Measurements from ENCODE around the gene FADS2.

Gene FADS2

GRCh38 chr11:61779666-61780525 lies 48.2 kb upstream of the FADS2 start:
- H3K27ac ChIP-seq (ENCODE audit: low read length) = no peak overlapping the region
- H3K9ac ChIP-seq (ENCODE audit: low read length) = no peak overlapping the region
- no peak overlapping the region for H3K4me2 ChIP-seq (ENCODE audit: low read depth, low read length)
- no peak overlapping the region for H2AFZ ChIP-seq (ENCODE audit: low read length)
- no peak for DNase-seq
- H3K9me3 ChIP-seq (replicated peaks; ENCODE audit: insufficient read depth, low read length) = no peaks in the 10 kb centered on the region
- H3K36me3 ChIP-seq (replicated peaks; ENCODE audit: insufficient read depth, low read length) = no peaks in the 10 kb centered on the region
- TF ChIP-seq CTCF (IDR thresholded peaks at IDR 0.05; ENCODE audit: low read length) (no peak), EZH2 (optimal IDR thresholded peaks at IDR 0.05; ENCODE audit: low read depth, low read length) (no peak), EZH2phosphoT487 (IDR thresholded peaks at IDR 0.05; ENCODE audit: low read length) (no peak)
- no peak overlapping the region for H3K4me3 ChIP-seq (ENCODE audit: low read length)
- H3F3A ChIP-seq (ENCODE audit: insufficient read depth, low read length) = no peaks in the 10 kb centered on the region
- no peaks in the 10 kb centered on the region for H3K79me2 ChIP-seq (ENCODE audit: low read length)
- no peaks in the 10 kb centered on the region for H3K9me2 ChIP-seq (replicated peaks; ENCODE audit: insufficient read depth, low read length)
- no peaks in the 10 kb centered on the region for H3K4me1 ChIP-seq (ENCODE audit: low read length)
- H3K27me3 ChIP-seq (replicated peaks; ENCODE audit: insufficient read depth, low read length) = peaks cover 7% of the 10 kb centered on the region
- H4K20me1 ChIP-seq (ENCODE audit: insufficient read depth, low read length) = no peaks in the 10 kb centered on the region

DNA sequence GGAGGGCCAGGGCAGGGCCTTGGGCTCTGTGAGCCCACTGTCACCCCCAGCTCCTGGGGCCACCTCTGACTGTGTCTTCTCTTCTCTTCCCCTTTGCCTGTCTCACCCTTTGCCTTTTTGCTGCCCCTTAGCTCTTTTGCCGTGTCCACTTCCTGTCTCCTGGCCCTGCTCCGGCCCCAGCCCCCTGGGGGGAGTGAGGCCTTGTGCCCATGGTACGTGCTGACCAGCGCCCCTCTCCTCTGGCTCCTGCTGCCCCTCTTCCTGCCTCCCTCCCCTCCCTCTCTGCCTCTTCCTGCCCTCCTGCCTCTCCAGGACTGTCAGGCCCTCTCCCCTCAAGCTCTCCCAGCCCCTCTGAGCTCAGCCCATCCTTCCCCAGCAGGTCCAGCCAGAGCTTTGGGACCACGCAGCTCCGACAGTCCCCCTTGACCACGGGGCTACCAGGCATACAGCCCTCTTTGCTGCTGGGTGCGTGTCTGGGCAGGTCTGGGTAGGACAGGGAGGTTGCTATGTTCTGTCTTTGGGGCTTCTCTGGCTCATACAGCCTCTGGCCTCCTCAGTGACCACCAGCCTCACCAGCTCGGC lies 47.4 kb upstream of the FADS2 start:
- Histone ChIP-seq H3K4me3 (ENCODE audit: low read length) (no peak overlapping the region), H3K9ac (ENCODE audit: low read length) (no peak overlapping the region), H3K79me2 (ENCODE audit: low read length) (no peaks in the 10 kb centered on the region), H3F3A (ENCODE audit: insufficient read depth, low read length) (no peaks in the 10 kb centered on the region), H3K4me2 (ENCODE audit: low read depth, low read length) (no peak overlapping the region), H3K27ac (ENCODE audit: low read length) (no peak overlapping the region), H3K36me3 (replicated peaks; ENCODE audit: insufficient read depth, low read length) (no peaks in the 10 kb centered on the region), H4K20me1 (ENCODE audit: insufficient read depth, low read length) (no peaks in the 10 kb centered on the region), H3K27me3 (replicated peaks; ENCODE audit: insufficient read depth, low read length) (no peaks in the 10 kb centered on the region), H3K9me3 (replicated peaks; ENCODE audit: insufficient read depth, low read length) (no peaks in the 10 kb centered on the region), H3K9me2 (replicated peaks; ENCODE audit: insufficient read depth, low read length) (no peaks in the 10 kb centered on the region), H3K4me1 (ENCODE audit: low read length) (no peaks in the 10 kb centered on the region), H2AFZ (ENCODE audit: low read length) (no peak overlapping the region)
- DNase-seq = no peak
- no peak for TF ChIP-seq EZH2phosphoT487 (IDR thresholded peaks at IDR 0.05; ENCODE audit: low read length)
- no peak for TF ChIP-seq EZH2 (optimal IDR thresholded peaks at IDR 0.05; ENCODE audit: low read depth, low read length)

GRCh38 chr11:61781585-61781984 lies 46.5 kb upstream of the FADS2 start:
- TF ChIP-seq EZH2phosphoT487 (IDR thresholded peaks at IDR 0.05; ENCODE audit: low read length) (no peak), EZH2 (optimal IDR thresholded peaks at IDR 0.05; ENCODE audit: low read depth, low read length) (no peak), CTCF (IDR thresholded peaks at IDR 0.05; ENCODE audit: low read length) (no peak)
- Histone ChIP-seq H3K9me3 (replicated peaks; ENCODE audit: insufficient read depth, low read length) (no peaks in the 10 kb centered on the region), H3K79me2 (ENCODE audit: low read length) (no peaks in the 10 kb centered on the region), H2AFZ (ENCODE audit: low read length) (no peak overlapping the region), H3K9me2 (replicated peaks; ENCODE audit: insufficient read depth, low read length) (no peaks in the 10 kb centered on the region), H3K27me3 (replicated peaks; ENCODE audit: insufficient read depth, low read length) (no peaks in the 10 kb centered on the region), H3K4me1 (ENCODE audit: low read length) (no peaks in the 10 kb centered on the region), H4K20me1 (ENCODE audit: insufficient read depth, low read length) (no peaks in the 10 kb centered on the region), H3F3A (ENCODE audit: insufficient read depth, low read length) (no peaks in the 10 kb centered on the region), H3K4me2 (ENCODE audit: low read depth, low read length) (no peak overlapping the region), H3K4me3 (ENCODE audit: low read length) (no peak overlapping the region), H3K9ac (ENCODE audit: low read length) (no peak overlapping the region), H3K27ac (ENCODE audit: low read length) (no peak overlapping the region), H3K36me3 (replicated peaks; ENCODE audit: insufficient read depth, low read length) (no peaks in the 10 kb centered on the region)
- DNase-seq = no peak

DNA sequence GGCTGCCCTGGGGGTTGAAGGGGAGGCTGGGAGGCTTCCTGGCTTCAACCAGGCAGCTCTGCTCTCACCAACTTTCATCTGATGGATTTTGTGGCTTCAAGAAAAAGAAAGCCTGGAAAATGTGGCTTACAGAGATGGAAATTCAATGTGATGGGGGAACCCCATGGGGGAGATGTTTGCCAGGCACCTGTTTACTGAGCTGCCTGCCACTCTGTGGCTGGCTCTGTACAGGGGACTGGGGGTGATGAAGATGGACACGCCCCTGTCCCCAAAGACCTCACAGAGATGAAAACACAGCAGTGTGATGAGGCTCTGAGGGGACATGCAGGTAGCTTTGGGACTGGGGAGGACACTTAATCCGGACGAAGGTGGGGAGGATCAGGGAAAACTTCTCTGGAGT lies 45.8 kb upstream of the FADS2 start:
- Histone ChIP-seq H4K20me1 (ENCODE audit: insufficient read depth, low read length) (no peaks in the 10 kb centered on the region), H3K4me2 (ENCODE audit: low read depth, low read length) (no peak overlapping the region), H3K79me2 (ENCODE audit: low read length) (no peaks in the 10 kb centered on the region), H3K9ac (ENCODE audit: low read length) (no peak overlapping the region), H3K36me3 (replicated peaks; ENCODE audit: insufficient read depth, low read length) (no peaks in the 10 kb centered on the region), H3K9me2 (replicated peaks; ENCODE audit: insufficient read depth, low read length) (no peaks in the 10 kb centered on the region), H2AFZ (ENCODE audit: low read length) (no peak overlapping the region), H3K27me3 (replicated peaks; ENCODE audit: insufficient read depth, low read length) (no peaks in the 10 kb centered on the region), H3F3A (ENCODE audit: insufficient read depth, low read length) (no peaks in the 10 kb centered on the region), H3K4me3 (ENCODE audit: low read length) (no peak overlapping the region), H3K27ac (ENCODE audit: low read length) (no peak overlapping the region), H3K9me3 (replicated peaks; ENCODE audit: insufficient read depth, low read length) (no peaks in the 10 kb centered on the region), H3K4me1 (ENCODE audit: low read length) (no peaks in the 10 kb centered on the region)
- no peak for DNase-seq
- TF ChIP-seq CTCF (IDR thresholded peaks at IDR 0.05; ENCODE audit: low read length) (no peak), EZH2phosphoT487 (IDR thresholded peaks at IDR 0.05; ENCODE audit: low read length) (no peak), EZH2 (optimal IDR thresholded peaks at IDR 0.05; ENCODE audit: low read depth, low read length) (no peak)
